ENCODE measurements around the gene DAB1.

GRCh38 chr1:56968878-56969495 is 454.9 kb downstream of the DAB1 start:
- no peak for TF ChIP-seq POLR2A (IDR thresholded peaks at IDR 0.05)
- no peak for TF ChIP-seq CTCF (IDR thresholded peaks at IDR 0.05 in 4 of 5, conservative IDR thresholded peaks at IDR 0.05 in 1 of 5)
